ENCODE measurements around the gene CPO. TPM values are rescaled to one million over a fixed set of nuclear protein-coding genes. Genes with fewer than 3 reads are reported as not detected.

The CPO gene
- total RNA-seq, 1 donor from 2014 or later, result not detected

DNA sequence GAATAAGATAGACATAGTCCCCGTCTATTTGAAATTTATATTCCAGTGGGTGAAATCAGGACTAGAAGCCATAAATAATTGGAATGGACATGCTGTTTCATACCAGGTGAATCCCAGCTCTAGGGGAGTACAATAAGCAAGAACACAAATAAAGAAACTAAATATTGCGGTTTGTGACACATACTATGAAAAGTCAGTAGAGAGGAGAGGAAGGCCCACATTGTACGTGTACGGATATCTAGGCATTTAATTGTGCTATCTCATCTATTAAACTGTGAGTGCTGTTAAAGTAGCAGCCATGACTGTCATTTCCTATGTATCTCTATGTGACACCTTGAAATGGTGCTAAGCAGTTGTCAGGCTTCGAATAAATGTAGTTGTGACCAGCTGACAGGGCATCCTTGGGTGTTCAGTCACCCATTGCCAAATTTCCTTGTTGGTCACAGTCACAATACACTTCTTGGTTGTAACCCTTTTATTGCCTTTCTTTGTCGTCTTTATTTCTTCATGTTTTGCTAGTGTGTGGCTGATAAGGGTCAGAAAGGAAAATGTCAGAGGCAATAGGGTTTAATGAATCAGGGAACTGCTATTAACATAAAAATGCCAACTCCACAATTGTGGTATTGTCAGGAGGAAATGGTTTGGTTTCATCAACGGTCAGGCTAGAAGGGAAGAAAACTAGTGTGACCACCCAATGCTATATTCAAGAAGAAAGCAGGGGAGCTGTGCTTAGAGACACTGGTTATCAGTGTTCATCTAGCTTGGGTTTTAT is 31.5 kb downstream of the CPO start:
- TF ChIP-seq, protein P1, sequence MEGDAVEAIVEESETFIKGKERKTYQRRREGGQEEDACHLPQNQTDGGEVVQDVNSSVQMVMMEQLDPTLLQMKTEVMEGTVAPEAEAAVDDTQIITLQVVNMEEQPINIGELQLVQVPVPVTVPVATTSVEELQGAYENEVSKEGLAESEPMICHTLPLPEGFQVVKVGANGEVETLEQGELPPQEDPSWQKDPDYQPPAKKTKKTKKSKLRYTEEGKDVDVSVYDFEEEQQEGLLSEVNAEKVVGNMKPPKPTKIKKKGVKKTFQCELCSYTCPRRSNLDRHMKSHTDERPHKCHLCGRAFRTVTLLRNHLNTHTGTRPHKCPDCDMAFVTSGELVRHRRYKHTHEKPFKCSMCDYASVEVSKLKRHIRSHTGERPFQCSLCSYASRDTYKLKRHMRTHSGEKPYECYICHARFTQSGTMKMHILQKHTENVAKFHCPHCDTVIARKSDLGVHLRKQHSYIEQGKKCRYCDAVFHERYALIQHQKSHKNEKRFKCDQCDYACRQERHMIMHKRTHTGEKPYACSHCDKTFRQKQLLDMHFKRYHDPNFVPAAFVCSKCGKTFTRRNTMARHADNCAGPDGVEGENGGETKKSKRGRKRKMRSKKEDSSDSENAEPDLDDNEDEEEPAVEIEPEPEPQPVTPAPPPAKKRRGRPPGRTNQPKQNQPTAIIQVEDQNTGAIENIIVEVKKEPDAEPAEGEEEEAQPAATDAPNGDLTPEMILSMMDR (IDR thresholded peaks at IDR 0.05; ENCODE audit: partially characterized antibody, unreplicated experiment), result no peak
- H3K27me3 Mint-ChIP-seq (ENCODE audit: unreplicated experiment), result no peaks in the 10 kb centered on the region
- H3K9me3 Mint-ChIP-seq (ENCODE audit: unreplicated experiment), result peaks cover 3% of the 10 kb centered on the region
- peaks cover 3% of the 10 kb centered on the region for H3K36me3 Mint-ChIP-seq (ENCODE audit: unreplicated experiment)
- no peak overlapping the region for H3K27ac Mint-ChIP-seq (ENCODE audit: unreplicated experiment)
- DNase-seq, result no peak
- H3K4me1 Mint-ChIP-seq (ENCODE audit: low read depth, unreplicated experiment), result no peaks in the 10 kb centered on the region
- H3K4me3 Mint-ChIP-seq (ENCODE audit: unreplicated experiment), result no peak overlapping the region

DNA sequence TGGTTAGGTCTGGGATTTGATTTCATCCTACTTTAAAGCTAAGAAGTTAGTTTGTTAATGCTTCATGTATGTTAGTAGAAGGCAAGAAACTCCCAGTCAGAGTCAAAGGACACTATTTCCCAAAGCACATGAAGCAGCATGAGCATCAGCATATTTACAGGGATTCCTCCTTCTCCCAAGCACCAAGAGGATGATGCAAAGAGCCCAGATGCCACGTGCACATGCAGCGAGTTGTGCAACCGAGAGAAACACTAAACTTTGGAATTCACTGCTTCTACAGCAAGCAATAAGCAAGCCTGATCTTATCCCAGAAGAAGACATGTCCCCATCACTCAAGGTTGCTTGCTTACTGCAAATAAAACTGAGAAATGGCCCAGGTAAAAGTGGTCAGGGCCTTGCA is 32.5 kb downstream of the CPO start:
- no peak for DNase-seq
- no peak overlapping the region for H3K4me3 Mint-ChIP-seq (ENCODE audit: unreplicated experiment)
- H3K27ac Mint-ChIP-seq (ENCODE audit: unreplicated experiment), result no peak overlapping the region
- H3K9me3 Mint-ChIP-seq (ENCODE audit: unreplicated experiment), result peaks cover 3% of the 10 kb centered on the region
- H3K4me1 Mint-ChIP-seq (ENCODE audit: low read depth, unreplicated experiment), result no peaks in the 10 kb centered on the region
- TF ChIP-seq, protein P1 (IDR thresholded peaks at IDR 0.05; ENCODE audit: partially characterized antibody, unreplicated experiment), result no peak
- H3K27me3 Mint-ChIP-seq (ENCODE audit: unreplicated experiment), result no peaks in the 10 kb centered on the region
- peaks cover 3% of the 10 kb centered on the region for H3K36me3 Mint-ChIP-seq (ENCODE audit: unreplicated experiment)

DNA sequence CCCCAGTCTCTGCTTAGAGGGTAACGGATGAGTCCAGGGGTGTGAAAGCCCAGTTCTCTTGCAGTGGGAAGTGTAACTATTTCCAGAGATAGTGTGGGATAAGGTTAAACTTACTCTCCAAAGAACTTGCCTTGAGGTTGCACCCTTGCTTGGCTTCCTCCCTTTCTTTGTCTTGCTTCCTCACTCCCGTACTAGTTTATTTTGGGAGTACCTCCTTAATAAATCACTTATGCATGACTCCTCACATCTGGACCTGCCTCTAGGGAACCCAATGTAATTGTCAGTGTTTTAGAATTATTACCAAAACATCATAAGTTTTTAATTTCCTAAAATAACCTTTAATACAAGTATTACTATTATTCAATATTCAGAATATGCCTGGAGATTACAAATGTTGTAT is 35.2 kb downstream of the CPO start:
- H3K4me1 Mint-ChIP-seq (ENCODE audit: low read depth, unreplicated experiment), result no peaks in the 10 kb centered on the region
- DNase-seq, result no peak
- no peaks in the 10 kb centered on the region for H3K27me3 Mint-ChIP-seq (ENCODE audit: unreplicated experiment)
- no peak overlapping the region for H3K4me3 Mint-ChIP-seq (ENCODE audit: unreplicated experiment)
- no peaks in the 10 kb centered on the region for H3K9me3 Mint-ChIP-seq (ENCODE audit: unreplicated experiment)
- TF ChIP-seq, protein P1 (IDR thresholded peaks at IDR 0.05; ENCODE audit: partially characterized antibody, unreplicated experiment), result no peak
- H3K36me3 Mint-ChIP-seq (ENCODE audit: unreplicated experiment), result peaks cover 3% of the 10 kb centered on the region
- no peak overlapping the region for H3K27ac Mint-ChIP-seq (ENCODE audit: unreplicated experiment)

DNA sequence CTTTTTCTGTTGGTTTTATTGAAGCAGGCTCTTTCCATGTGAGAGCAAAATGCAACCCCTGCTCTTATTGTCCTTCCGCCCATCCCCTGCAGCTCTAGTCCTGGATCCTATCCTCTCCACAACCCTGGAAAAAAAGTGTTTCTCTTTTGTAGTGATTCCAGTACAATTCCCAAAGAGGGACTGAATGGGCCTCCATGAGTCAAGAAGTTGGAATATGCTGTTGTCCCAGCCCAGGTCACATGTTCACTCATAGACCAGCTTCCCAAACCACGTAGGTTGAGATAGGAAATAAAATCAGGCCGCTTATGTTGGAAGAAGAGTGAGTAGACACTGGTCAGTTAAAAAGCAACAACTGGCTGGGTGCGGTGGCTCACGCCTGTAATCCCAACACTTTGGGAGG is 39.4 kb downstream of the CPO start:
- H3K36me3 Mint-ChIP-seq (ENCODE audit: unreplicated experiment), result peaks cover 3% of the 10 kb centered on the region
- DNase-seq, result no peak
- TF ChIP-seq, protein P1 (IDR thresholded peaks at IDR 0.05; ENCODE audit: partially characterized antibody, unreplicated experiment), result no peak
- no peak overlapping the region for H3K27ac Mint-ChIP-seq (ENCODE audit: unreplicated experiment)
- peaks cover 23% of the 10 kb centered on the region for H3K4me1 Mint-ChIP-seq (ENCODE audit: low read depth, unreplicated experiment)
- H3K4me3 Mint-ChIP-seq (ENCODE audit: unreplicated experiment), result no peak overlapping the region
- H3K27me3 Mint-ChIP-seq (ENCODE audit: unreplicated experiment), result no peaks in the 10 kb centered on the region
- H3K9me3 Mint-ChIP-seq (ENCODE audit: unreplicated experiment), result no peaks in the 10 kb centered on the region

DNA sequence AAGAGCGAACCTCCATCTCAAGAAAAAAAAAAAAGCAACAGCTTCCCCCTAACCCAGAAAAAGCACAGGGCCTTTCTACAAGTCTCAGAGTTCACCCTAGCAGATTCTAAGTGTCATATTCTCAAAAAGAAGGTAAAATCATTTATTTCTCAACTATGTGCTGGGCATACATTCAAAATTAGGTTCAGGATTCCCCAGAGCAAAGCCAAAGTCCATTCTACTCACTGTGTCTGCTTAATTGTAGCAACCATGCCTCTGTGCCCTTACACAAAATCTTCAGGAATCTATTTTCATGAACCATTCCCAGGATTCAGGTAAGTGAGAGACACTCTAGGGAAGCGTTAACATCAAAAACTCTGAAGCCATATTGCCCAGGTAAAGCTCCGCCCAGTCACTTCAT is 40.0 kb downstream of the CPO start:
- Mint-ChIP-seq H3K27ac (ENCODE audit: unreplicated experiment) (no peak overlapping the region), H3K4me3 (ENCODE audit: unreplicated experiment) (no peak overlapping the region), H3K9me3 (ENCODE audit: unreplicated experiment) (no peaks in the 10 kb centered on the region), H3K36me3 (ENCODE audit: unreplicated experiment) (peaks cover 3% of the 10 kb centered on the region), H3K27me3 (ENCODE audit: unreplicated experiment) (no peaks in the 10 kb centered on the region), H3K4me1 (ENCODE audit: low read depth, unreplicated experiment) (peaks cover 29% of the 10 kb centered on the region)
- DNase-seq, result no peak
- TF ChIP-seq, protein P1 (IDR thresholded peaks at IDR 0.05; ENCODE audit: partially characterized antibody, unreplicated experiment), result no peak
